Panc1 (cell line): ENCODE measurements around the gene GBF1.

Experiments
- CTCF ChIP-seq: fragments of 450-650 bp; IDR thresholded peaks from 2 replicates; pipeline ENCODE4 v1.5.1; 2017; ENCODE audit warnings: mild to moderate bottlenecking
- POLR2AphosphoS5 ChIP-seq: IDR thresholded peaks from 2 replicates; pipeline ENCODE4 v1.6.1; 2012; ENCODE audit warnings: mild to moderate bottlenecking, low read depth, low read length, moderate library complexity

- TF ChIP-seq CTCF (no peak), POLR2AphosphoS5 (no peak)
These were observed 167.8 kb downstream of the GBF1 start for GRCh38 chr10:102413053-102413705.
